Endothelial cell of umbilical vein (primary cell): Measurements from ENCODE around the gene PLXNA4.

Experiments
- CTCF ChIP-seq, 2 donors: IDR thresholded peaks; 1 replicate in 1 of 2; 2 replicates in 1 of 2; pipeline ENCODE4 v1.5.1; 2011; ENCODE audit warnings: low read length in 2 of 2, mild to moderate bottlenecking in 2 of 2, moderate library complexity in 2 of 2, control low read depth in 1 of 2, inconsistent platforms in 1 of 2, low read depth in 1 of 2; ENCODE audit not compliant: insufficient read depth in 1 of 2; ENCODE audit errors: extremely low read depth in 1 of 2
- EZH2 ChIP-seq: IDR thresholded peaks from 2 replicates; pipeline ENCODE4 v1.6.1; 2012; ENCODE audit warnings: borderline replicate concordance, low read depth, mild to moderate bottlenecking, moderate library complexity, low read length, inconsistent platforms; ENCODE audit not compliant: severe bottlenecking
- GATA2 ChIP-seq: IDR thresholded peaks from 2 replicates; pipeline ENCODE4 v1.7.0; 2011; ENCODE audit warnings: low read depth, mild to moderate bottlenecking, moderate library complexity, mixed read lengths, low read length; ENCODE audit not compliant: insufficient read length, insufficient read depth
- MAX ChIP-seq: IDR thresholded peaks from 2 replicates; pipeline ENCODE4 v1.6.1; 2011; ENCODE audit not compliant: insufficient read depth, insufficient read length
- MYC ChIP-seq: IDR thresholded peaks from one replicate; pipeline ENCODE4 v1.6.1; 2011; ENCODE audit warnings: mild to moderate bottlenecking, low read depth, low read length
- POLR2A ChIP-seq: IDR thresholded peaks from 2 replicates; pipeline ENCODE4 v1.6.1; 2012; ENCODE audit warnings: low read depth, mild to moderate bottlenecking, control low read depth, low read length
- POLR2AphosphoS5 ChIP-seq: IDR thresholded peaks from 2 replicates; pipeline ENCODE4 v1.6.1; 2012; ENCODE audit warnings: low read depth, mild to moderate bottlenecking, control low read depth, low read length, moderate library complexity; ENCODE audit not compliant: insufficient read depth

GRCh38 chr7:132531562-132531961, 44.7 kb downstream of the PLXNA4 start:
- TF ChIP-seq CTCF (IDR thresholded peaks at IDR 0.05; ENCODE audit: extremely low read depth in 1 of 2, insufficient read depth in 1 of 2, low read depth in 1 of 2, low read length in 2 of 2) (no peak), POLR2AphosphoS5 (no peak), EZH2 (no peak), GATA2 (no peak), MAX (no peak), POLR2A (no peak), MYC (no peak)
